ENCODE results near the gene CCDC32.

DNA sequence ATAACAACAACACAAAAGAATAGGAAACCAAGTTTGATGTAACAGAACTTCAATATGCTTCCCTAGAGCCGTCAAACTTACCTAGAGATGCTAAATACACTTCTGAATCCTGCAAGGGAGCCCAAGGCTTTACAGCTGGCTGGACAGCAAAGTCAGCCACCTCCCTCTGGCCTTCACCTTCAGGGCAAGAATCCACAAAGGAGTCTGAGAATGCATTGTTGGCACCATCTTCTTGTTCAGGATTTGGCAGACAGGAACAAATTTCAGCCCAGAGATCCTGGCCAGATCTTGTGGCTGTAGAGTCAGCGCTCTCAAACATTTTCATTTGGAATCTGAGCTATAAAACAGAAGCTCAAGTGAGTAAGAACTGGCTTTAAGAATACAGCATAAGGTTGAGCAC is 2.2 kb downstream of the CCDC32 start:
- TF ChIP-seq, protein P1, sequence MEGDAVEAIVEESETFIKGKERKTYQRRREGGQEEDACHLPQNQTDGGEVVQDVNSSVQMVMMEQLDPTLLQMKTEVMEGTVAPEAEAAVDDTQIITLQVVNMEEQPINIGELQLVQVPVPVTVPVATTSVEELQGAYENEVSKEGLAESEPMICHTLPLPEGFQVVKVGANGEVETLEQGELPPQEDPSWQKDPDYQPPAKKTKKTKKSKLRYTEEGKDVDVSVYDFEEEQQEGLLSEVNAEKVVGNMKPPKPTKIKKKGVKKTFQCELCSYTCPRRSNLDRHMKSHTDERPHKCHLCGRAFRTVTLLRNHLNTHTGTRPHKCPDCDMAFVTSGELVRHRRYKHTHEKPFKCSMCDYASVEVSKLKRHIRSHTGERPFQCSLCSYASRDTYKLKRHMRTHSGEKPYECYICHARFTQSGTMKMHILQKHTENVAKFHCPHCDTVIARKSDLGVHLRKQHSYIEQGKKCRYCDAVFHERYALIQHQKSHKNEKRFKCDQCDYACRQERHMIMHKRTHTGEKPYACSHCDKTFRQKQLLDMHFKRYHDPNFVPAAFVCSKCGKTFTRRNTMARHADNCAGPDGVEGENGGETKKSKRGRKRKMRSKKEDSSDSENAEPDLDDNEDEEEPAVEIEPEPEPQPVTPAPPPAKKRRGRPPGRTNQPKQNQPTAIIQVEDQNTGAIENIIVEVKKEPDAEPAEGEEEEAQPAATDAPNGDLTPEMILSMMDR (IDR thresholded peaks at IDR 0.05): no peak
- no peak for TF ChIP-seq POLR2AphosphoS5 (IDR thresholded peaks at IDR 0.05)
- TF ChIP-seq POLR2A (IDR thresholded peaks at IDR 0.05): no peak

All from breast epithelium (tissue), 3 donors.